BLaER1 treated with 17β-estradiol and CSF1 and Interleukin-3, amounts not matched to agents 10 nM and 100 nM (cell line): ENCODE data around the gene ZNF148.

Source experiments
- H3K27ac ChIP-seq, 11 experiments: shearing (Covaris generic); formaldehyde crosslinking; 2 replicates each; pipeline ENCODE4 v1.8.1; 2022
- H3K27me3 ChIP-seq, 11 experiments: shearing (Covaris generic); formaldehyde crosslinking; 2 replicates each; pipeline ENCODE4 v1.8.1; 2022
- H3K36me3 ChIP-seq, 11 experiments: shearing (Covaris generic); formaldehyde crosslinking; 2 replicates each; pipeline ENCODE4 v1.8.1; 2022
- H3K4me1 ChIP-seq, 10 experiments: shearing (Covaris generic); formaldehyde crosslinking; 2 replicates each; pipeline ENCODE4 v1.8.1; 2022
- H3K4me2 ChIP-seq, 11 experiments: shearing (Covaris generic); formaldehyde crosslinking; 2 replicates each; pipeline ENCODE4 v1.8.1; 2022
- H3K4me3 ChIP-seq, 10 experiments: shearing (Covaris generic); formaldehyde crosslinking; 2 replicates each; pipeline ENCODE4 v1.8.1; 2022
- H3K9ac ChIP-seq, 11 experiments: shearing (Covaris generic); formaldehyde crosslinking; 2 replicates each; pipeline ENCODE4 v1.8.1; 2022
- H3K9me3 ChIP-seq, 11 experiments: shearing (Covaris generic); formaldehyde crosslinking; replicated peaks in 1 of 11; 2 replicates each; pipeline ENCODE4 v1.8.1; 2022
- H4K20me1 ChIP-seq, 11 experiments: shearing (Covaris generic); formaldehyde crosslinking; 2 replicates each; pipeline ENCODE4 v1.8.1; 2022
- Cebpa-rat ChIP-seq, 11 experiments: shearing (Covaris generic); IDR thresholded peaks; 2 replicates each; pipeline ENCODE4 v1.8.1; 2022

The ZNF148 gene

DNA sequence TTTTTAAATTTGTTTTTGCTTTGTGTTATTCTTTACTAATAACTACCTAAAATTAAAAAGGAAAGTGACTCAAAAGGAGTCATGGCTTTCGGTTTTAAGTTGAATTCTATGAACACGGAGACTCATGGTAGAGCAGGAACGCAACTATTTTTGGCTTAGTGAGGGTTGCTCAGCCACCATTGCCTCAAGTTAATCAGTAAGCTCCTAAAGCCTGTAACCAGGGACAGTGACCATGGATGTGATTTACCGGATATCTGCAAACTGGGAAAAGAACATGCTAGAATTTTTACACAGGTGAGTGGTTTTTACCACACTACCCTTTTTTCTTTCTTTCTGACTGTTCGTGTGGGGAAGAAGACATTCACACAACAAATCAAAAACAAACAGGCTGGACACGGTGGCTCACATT lies 174.4 kb downstream of the ZNF148 start:
- Histone ChIP-seq H3K27me3 (no peaks in the 10 kb centered on the region), H3K9ac (no peak overlapping the region), H4K20me1 (no peaks in the 10 kb centered on the region), H3K4me1 (peaks cover 0 to 7% (median 5%) of the 10 kb centered on the region in 10 experiments; a peak in 11 of 20 replicates), H3K9me3 (no peaks in the 10 kb centered on the region), H3K27ac (no peak overlapping the region), H3K4me2 (no peak overlapping the region), H3K4me3 (no peak overlapping the region), H3K36me3 (no peaks in the 10 kb centered on the region)
- no peak for TF ChIP-seq Cebpa-rat (IDR thresholded peaks at IDR 0.05)

DNA sequence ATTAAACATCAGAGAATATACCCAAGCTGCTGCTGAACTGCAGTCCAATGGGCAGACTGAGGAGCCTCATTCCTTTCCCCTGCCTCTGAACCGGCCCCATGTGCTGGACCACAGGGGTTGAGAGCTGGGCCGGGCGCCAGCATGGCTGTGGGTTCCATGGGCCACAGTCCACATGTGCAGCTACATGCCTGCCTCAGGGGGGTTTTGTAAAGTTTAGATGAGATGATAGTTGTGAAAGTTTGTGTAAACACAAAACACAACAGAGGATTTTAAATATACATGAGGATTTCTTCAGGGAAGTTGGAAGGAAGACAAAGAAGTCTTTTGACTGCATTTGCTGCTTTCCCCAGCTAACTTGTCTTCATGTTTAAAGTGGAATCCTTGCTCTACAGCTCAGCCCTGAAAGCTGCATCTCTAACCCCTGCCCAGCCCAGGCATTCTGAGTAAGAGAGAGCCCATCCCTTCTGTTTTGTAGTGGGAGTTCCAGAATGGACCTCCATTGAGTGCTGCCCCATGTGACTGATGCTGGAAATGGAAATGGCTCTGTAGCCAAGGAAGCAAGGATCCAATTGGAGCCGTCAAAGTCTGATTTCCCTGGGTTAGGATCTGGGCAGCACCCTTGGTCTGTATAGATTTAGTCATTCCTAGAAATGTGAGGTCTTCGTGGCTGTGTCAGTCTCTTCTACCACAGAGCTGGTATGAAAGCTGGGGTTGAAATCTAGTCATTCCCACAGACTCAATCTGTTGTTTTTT lies 180.1 kb downstream of the ZNF148 start:
- H3K4me1 ChIP-seq = peaks cover 3 to 18% (median 13%) of the 10 kb centered on the region in 10 experiments; a peak in 18 of 20 replicates
- H3K9me3 ChIP-seq = no peaks in the 10 kb centered on the region
- no peak overlapping the region for H3K4me3 ChIP-seq
- H3K9ac ChIP-seq = no peak overlapping the region
- H3K36me3 ChIP-seq = no peaks in the 10 kb centered on the region
- H3K4me2 ChIP-seq = no peak overlapping the region
- no peaks in the 10 kb centered on the region for H3K27me3 ChIP-seq
- no peak overlapping the region for H3K27ac ChIP-seq
- no peak for TF ChIP-seq Cebpa-rat (IDR thresholded peaks at IDR 0.05)
- H4K20me1 ChIP-seq = no peaks in the 10 kb centered on the region

DNA sequence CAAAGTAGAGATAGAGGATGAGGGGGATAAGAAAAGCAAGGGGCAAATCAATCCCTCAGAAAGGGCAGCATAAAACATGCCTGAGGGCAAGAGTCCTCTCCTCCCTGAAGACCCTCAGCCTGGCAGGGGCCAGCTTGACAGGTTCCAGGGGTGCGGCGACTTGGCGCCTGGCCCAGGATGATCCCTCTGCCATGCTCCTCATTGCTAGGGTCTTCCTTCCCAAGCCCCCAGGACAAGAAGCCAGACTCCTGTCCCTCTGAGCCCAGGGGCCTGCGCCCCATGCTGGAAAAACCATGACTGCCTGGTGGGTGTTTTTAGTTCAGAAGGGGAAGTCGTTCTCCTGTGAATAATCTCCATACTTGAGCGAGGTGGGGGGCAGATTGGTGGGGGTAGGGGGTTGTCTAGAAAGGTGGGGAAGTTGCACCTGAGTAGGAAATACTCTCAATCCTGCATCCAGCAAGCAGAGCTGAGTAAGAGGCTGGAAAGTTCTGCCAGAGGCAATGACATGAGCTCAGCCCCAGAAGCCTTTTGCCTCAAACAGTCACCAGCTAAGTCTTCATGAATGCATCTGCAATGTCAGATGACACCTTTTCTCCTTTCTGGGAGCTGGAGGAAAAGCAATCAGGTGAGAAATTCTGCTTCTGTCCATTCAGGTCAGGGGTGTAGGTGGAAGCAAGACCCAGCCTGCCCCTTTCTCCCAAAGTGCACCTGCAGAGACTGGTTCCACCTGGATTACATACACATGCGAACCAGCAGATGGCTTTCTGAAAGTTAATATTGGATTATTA lies 180.9 kb downstream of the ZNF148 start:
- H3K9ac ChIP-seq = no peak overlapping the region
- H3K4me1 ChIP-seq = peaks cover 0 to 15% (median 10%) of the 10 kb centered on the region in 10 experiments; a peak in 15 of 20 replicates
- H3K27ac ChIP-seq = no peak overlapping the region
- H3K4me2 ChIP-seq = no peak overlapping the region
- no peak for TF ChIP-seq Cebpa-rat (IDR thresholded peaks at IDR 0.05)
- no peaks in the 10 kb centered on the region for H3K9me3 ChIP-seq
- no peaks in the 10 kb centered on the region for H4K20me1 ChIP-seq
- no peaks in the 10 kb centered on the region for H3K36me3 ChIP-seq
- no peak overlapping the region for H3K4me3 ChIP-seq
- no peaks in the 10 kb centered on the region for H3K27me3 ChIP-seq

DNA sequence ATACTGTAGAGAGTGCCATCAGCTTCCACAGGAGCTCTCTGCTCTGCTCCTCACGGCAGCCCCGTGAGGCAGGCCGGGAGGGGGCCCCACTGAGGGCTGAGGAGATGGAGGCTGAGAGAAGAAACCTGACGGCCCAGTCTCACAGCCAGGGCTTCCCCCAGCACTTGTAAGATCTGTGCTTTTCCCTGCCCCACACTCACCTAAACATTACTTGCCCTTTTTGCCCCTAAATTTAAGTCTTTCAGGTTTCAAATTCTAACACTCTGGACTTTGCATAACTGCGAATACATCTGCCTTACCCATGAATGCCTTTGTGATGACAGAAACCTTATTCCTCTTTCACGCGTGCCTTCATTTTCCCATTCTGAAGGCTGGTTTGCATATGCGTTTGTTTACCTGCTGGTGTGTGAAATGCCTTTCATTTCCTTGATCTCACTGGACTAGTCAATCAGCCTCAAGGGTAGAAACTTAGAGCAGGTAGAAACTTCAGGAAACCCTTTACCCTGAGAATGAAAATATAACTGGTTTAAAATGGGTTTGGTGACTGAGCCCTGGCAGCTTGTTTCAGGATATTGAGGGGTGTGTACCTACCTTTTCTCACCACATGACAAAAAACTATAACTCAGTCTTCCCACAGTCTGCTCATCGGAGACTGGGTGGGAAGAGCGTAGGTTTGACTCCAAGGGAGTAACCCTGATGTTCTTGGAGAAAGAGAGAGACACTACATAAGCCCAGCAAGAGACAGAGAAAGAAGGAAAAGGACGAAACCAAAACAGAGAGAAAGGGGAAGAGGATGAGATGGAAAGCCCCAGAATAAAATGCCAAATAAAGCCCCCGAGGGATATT lies 182.7 kb downstream of the ZNF148 start:
- no peaks in the 10 kb centered on the region for H3K36me3 ChIP-seq
- H3K9ac ChIP-seq = no peak overlapping the region
- peaks cover 0 to 15% (median 10%) of the 10 kb centered on the region in 10 experiments; a peak in 15 of 20 replicates for H3K4me1 ChIP-seq
- no peak overlapping the region for H3K27ac ChIP-seq
- H3K4me3 ChIP-seq = no peak overlapping the region
- no peaks in the 10 kb centered on the region for H3K27me3 ChIP-seq
- TF ChIP-seq Cebpa-rat (IDR thresholded peaks at IDR 0.05) = no peak
- no peaks in the 10 kb centered on the region for H3K9me3 ChIP-seq
- no peaks in the 10 kb centered on the region for H4K20me1 ChIP-seq
- H3K4me2 ChIP-seq = peak overlapping the region in 9 of 11 experiments; percentile 17 to 71 (median 49); a peak in 13 of 22 replicates

DNA sequence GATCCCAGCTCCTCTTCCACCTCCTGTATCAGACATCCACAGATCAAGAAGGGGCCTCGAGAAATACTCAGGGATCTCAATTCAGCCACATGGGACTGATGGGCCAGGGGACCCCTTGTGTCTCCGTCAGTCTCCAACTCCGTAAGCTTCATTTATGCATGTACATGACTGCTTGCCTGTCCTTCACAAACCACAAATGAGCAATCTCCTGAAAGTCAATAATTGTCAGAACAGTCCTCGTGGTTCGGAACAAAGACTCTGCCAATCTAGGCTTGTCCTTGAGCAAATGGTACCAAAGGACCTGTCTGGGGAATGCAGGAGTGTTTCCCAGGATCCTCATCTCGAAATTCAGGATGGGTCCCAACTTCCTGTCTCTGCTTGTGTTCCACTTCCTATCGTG lies 183.4 kb downstream of the ZNF148 start:
- H3K27me3 ChIP-seq = no peaks in the 10 kb centered on the region
- peak overlapping the region in 9 of 11 experiments; percentile 17 to 71 (median 49); a peak in 13 of 22 replicates for H3K4me2 ChIP-seq
- TF ChIP-seq Cebpa-rat (IDR thresholded peaks at IDR 0.05) = no peak

DNA sequence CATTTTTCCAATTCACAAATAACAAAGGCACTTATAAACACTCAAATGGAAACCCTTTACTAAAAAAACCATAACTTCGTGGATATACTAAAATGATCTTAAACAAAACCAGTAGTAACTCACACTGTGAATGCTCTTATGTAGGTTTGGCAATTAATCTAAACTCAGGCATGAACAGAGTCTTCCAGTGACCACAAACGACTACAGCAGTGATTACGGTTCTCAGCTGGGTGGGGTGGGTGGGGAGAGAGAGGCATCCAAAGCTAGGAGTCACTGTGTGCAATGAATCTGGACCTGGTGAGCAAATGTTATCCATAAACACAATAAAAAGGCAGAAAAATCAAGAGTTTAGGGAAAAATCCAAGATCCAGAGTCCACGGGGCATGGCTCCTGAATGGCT lies 183.9 kb downstream of the ZNF148 start:
- no peaks in the 10 kb centered on the region for H4K20me1 ChIP-seq
- H3K4me2 ChIP-seq = peak overlapping the region in 1 of 11 experiments; percentile 49; a peak in 1 of 22 replicates
- H3K9me3 ChIP-seq = no peaks in the 10 kb centered on the region
- H3K4me3 ChIP-seq = no peak overlapping the region
- no peaks in the 10 kb centered on the region for H3K27me3 ChIP-seq
- no peak for TF ChIP-seq Cebpa-rat (IDR thresholded peaks at IDR 0.05)
- H3K4me1 ChIP-seq = peaks cover 7 to 17% (median 15%) of the 10 kb centered on the region in 10 experiments; a peak in 19 of 20 replicates
- H3K9ac ChIP-seq = no peak overlapping the region
- H3K36me3 ChIP-seq = no peaks in the 10 kb centered on the region
- H3K27ac ChIP-seq = no peak overlapping the region

More for the DNA sequence above, 183.4 kb downstream of the ZNF148 start:
- no peaks in the 10 kb centered on the region for H4K20me1 ChIP-seq
- H3K4me3 ChIP-seq = no peak overlapping the region
- peaks cover 2 to 15% (median 11%) of the 10 kb centered on the region in 10 experiments; a peak in 19 of 20 replicates for H3K4me1 ChIP-seq
- no peaks in the 10 kb centered on the region for H3K36me3 ChIP-seq
- no peak overlapping the region for H3K27ac ChIP-seq
- H3K9me3 ChIP-seq = no peaks in the 10 kb centered on the region
- no peak overlapping the region for H3K9ac ChIP-seq

DNA sequence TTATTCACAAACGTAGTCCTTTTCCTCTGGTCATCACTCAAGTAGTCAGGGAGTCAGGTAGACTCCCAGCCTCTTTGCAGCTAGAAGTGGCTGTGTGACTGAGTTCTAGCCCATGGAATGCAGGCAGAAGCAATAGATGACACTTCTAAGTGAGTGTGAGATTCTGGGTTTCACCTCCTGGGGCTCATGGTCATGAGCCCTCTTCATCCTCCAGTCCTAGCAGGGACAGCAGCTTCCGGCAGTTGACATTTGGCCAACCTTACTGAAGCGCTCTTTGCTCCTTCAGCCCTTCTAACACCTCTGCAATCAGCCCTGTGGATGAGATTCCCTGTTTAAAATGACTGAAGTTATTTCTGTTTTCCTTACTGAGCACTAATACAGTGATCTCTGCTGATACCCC lies 184.3 kb downstream of the ZNF148 start:
- Histone ChIP-seq H3K36me3 (no peaks in the 10 kb centered on the region), H3K27ac (no peak overlapping the region), H3K9ac (no peak overlapping the region), H3K27me3 (no peaks in the 10 kb centered on the region), H4K20me1 (no peaks in the 10 kb centered on the region), H3K9me3 (no peaks in the 10 kb centered on the region), H3K4me1 (peaks cover 11 to 21% (median 20%) of the 10 kb centered on the region in 10 experiments), H3K4me2 (no peak overlapping the region), H3K4me3 (no peak overlapping the region)
- no peak for TF ChIP-seq Cebpa-rat (IDR thresholded peaks at IDR 0.05)

DNA sequence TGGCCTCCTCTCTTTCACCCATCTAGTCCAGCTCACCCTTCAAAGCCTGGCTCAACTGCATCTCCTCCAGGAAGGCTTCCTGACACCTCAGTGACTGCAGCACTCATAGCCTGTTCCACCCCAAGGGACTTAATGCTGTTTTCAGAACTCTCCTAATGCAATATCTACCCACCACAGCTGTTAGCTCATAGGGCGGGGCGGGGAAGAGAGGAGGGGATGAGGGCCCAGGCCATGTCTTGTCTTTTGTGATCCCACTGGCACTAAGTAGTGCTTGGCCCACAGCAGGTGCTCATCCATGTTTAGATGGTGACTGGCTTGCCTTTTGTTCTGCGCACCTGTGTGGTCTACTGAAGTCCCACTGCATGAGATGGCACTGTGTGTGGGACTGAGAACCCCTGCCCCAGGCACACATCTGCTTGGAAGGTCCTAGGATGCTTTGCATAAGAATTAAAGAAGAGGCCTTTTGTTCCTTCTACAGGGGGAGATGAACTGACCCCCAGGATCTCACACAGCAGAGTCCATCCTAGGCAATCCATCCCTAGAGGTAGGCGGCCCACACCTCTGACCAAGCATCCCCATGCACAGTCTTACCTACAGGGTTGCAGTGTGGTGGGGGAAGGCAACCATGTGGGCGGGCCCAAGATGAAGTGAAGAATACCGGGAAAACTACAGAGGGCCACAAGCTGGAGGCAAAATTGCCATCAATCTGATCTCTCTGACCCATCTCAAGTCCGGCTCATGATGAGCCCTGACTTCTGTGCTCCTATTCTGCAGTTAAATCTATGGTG lies 185.6 kb downstream of the ZNF148 start:
- Histone ChIP-seq H3K4me3 (no peak overlapping the region), H3K9me3 (no peaks in the 10 kb centered on the region), H3K4me2 (no peak overlapping the region), H4K20me1 (no peaks in the 10 kb centered on the region), H3K27me3 (no peaks in the 10 kb centered on the region), H3K36me3 (no peaks in the 10 kb centered on the region), H3K27ac (no peak overlapping the region), H3K4me1 (peaks cover 15 to 25% (median 23%) of the 10 kb centered on the region in 10 experiments), H3K9ac (no peak overlapping the region)
- TF ChIP-seq Cebpa-rat (IDR thresholded peaks at IDR 0.05) = no peak
